ENCODE data around the gene PLK3. TPM values are rescaled to one million over a fixed set of nuclear protein-coding genes. Genes with fewer than 3 reads are reported as not detected.

Gene PLK3
- total RNA-seq, 4 donors from 2014 or later, result 7.4 to 18.4 (median 13.6) TPM

DNA sequence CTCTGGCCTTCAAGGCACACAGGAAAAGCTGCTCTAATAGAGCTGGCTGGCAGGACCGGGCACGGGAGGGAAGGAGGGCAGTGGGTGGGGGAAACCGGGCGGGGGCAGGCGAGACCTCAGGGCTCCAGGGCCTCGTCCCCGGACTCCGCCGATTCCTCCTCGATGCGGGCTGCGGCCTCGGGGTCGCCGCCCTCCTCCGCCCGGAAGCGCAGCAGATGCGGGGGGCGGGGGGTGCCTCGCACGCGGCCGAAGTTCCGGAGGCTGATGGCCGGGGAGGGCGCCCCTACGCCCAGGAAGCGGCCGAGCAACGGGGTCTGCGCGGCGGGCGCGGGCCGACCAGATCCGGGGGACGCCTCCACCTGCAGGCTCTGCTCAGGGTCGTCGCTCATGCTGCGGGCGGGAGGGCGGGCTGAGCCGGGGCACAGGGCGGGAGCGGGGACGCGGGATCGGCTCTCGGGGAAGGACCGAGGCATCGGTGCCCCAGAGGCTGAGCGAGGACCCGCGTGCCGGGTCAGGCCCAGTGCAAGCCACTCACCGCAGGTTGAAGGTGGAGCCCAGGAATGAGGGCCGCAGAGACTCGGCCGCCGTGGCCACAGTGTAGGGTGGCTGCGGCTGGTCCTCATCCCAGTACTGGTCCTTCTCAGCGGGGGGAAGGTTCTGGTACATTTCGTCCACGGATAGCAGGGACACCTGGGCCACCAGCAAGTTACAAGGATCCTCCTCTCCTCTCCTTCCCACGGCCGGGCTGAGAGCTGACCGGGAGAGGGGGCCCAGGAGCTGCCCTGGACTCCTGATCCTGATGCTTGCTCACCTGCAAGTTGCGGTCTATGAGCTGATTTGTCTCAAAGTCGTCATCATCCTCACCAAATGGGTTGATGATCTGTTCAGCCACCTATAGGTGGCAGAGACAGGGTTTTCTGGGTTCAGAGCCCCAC, 15.8 kb upstream of the PLK3 start:
- no peak overlapping the region for H3K27ac ChIP-seq
- H3K9me3 ChIP-seq, result no peaks in the 10 kb centered on the region
- 14 to 24% methylated on average over 11 to 19 of the region's 71 CpGs for WGBS, 2 donors
- intact Hi-C loops (cut with DNase I), result loop anchor here (5.0 to 10.0 kb wide), 2 partner anchors 53 to 60 kb away; no protein-coding TSS in a partner anchor
- H3K4me3 ChIP-seq (replicated peaks in 1 of 3), result peak overlapping the region in 2 of 3 donors; percentile 20 to 42
- TF ChIP-seq CTCF (IDR thresholded peaks at IDR 0.05), result no peak
- no peak for TF ChIP-seq POLR2A (IDR thresholded peaks at IDR 0.05)
- peaks cover 0 to 3% of the 10 kb centered on the region in 2 donors for H3K36me3 ChIP-seq
- DNase-seq, result peak; percentile 33 to 38
- H3K27me3 ChIP-seq, result no peaks in the 10 kb centered on the region
- peaks cover 18 to 31% of the 10 kb centered on the region in 2 donors for H3K4me1 ChIP-seq

DNA sequence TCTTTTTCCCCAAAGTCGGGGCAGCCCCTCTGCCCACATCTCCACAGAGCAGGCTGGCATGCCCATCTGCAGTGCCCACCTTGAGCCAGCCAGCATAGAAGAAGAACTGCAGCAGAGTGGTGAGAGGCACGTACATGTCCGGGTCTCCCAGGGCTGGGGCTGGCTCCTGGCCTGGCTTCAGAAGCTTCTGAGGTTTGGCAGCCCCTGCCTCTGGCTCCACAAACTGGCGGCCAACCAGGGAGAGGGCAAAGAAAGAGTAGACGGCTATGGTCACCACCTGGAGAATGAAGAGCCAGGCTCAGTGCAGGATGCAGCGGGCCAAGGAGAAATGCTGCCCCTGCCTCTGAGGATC, 15.2 kb upstream of the PLK3 start:
- Histone ChIP-seq H3K27ac (no peak overlapping the region), H3K27me3 (no peaks in the 10 kb centered on the region), H3K36me3 (no peaks in the 10 kb centered on the region), H3K4me1 (peaks cover 18 to 31% of the 10 kb centered on the region in 2 donors), H3K4me3 (replicated peaks in 1 of 3) (no peak overlapping the region), H3K9me3 (no peaks in the 10 kb centered on the region)
- TF ChIP-seq POLR2A (IDR thresholded peaks at IDR 0.05) (no peak), CTCF (IDR thresholded peaks at IDR 0.05) (no peak)
- WGBS, 2 donors, result 84 to 87% methylated on average over 6 of the region's 6 CpGs
- intact Hi-C loops (cut with DNase I), result loop anchor here (5.0 to 10.0 kb wide), 2 partner anchors 52 to 60 kb away; no protein-coding TSS in a partner anchor
- DNase-seq, result no peak

GRCh38 chr1:44785501-44786137, 14.6 kb upstream of the PLK3 start:
- Histone ChIP-seq H3K27ac (peak overlapping the region; percentile 44 to 77 (median 73)), H3K9me3 (no peaks in the 10 kb centered on the region), H3K27me3 (no peaks in the 10 kb centered on the region), H3K4me1 (peaks cover 18 to 31% of the 10 kb centered on the region in 2 donors), H3K4me3 (replicated peaks in 1 of 3) (peak overlapping the region in 2 of 3 donors; percentile 8 to 33), H3K36me3 (no peaks in the 10 kb centered on the region)
- intact Hi-C loops (cut with DNase I), result loop anchor here (5.0 to 10.0 kb wide), 2 partner anchors 52 to 61 kb away; no protein-coding TSS in a partner anchor
- TF ChIP-seq POLR2A (IDR thresholded peaks at IDR 0.05) (no peak), CTCF (IDR thresholded peaks at IDR 0.05) (no peak)
- DNase-seq, result no peak
- WGBS, 2 donors, result 33 to 65% methylated on average over 6 to 11 of the region's 11 CpGs

DNA sequence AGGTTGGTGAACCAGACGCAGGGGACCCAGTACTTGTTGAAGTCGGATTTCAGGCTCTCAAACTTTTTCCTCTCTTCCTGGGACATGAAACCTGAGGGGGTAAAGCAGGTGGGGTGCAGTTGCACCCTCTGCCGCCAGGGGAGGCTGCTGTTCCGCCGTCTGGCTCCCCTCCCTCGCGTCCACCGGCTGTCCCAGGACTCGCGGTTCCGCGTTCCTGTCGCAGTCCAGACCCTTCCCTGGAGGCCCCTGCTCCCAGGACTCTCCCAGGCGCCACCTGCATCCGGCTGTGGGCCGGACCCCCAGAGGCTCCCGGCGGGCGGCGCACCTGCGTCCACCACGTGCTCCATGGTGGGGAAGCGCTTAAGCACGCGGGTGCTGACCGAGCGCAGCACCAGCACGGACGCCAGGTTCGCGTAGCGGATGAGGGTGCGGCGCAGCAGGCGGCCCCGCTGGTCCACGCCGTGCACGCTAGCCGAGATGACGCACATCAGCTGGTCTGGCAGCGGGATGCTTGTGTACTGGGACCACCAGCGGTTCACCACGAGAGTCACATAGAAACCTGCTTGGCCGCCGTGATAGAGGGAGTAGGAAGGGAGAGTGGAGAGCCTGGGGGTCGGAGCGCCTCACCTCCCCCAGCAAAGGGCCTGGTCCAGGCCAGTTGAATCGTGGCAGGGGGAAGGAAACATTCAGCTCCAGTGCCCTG, 13.9 kb upstream of the PLK3 start:
- Histone ChIP-seq H3K27me3 (no peaks in the 10 kb centered on the region), H3K36me3 (no peaks in the 10 kb centered on the region), H3K4me3 (replicated peaks in 1 of 3) (peak overlapping the region in 2 of 3 donors; percentile 8 to 33), H3K4me1 (peaks cover 18 to 31% of the 10 kb centered on the region in 2 donors), H3K27ac (peak overlapping the region; percentile 69 to 77 (median 73)), H3K9me3 (no peaks in the 10 kb centered on the region)
- DNase-seq, result peak; percentile 81
- 7 to 10% methylated on average over 22 to 39 of the region's 49 CpGs for WGBS, 2 donors
- intact Hi-C loops (cut with DNase I), result loop anchor here (5.0 to 10.0 kb wide), 2 partner anchors 51 to 61 kb away; no protein-coding TSS in a partner anchor
- peak; percentile 99 to 100 (median 99) for TF ChIP-seq CTCF (IDR thresholded peaks at IDR 0.05)
- peak in 1 of 2 donors; percentile 14 for TF ChIP-seq POLR2A (IDR thresholded peaks at IDR 0.05)
